Stomach (tissue), 9 donors: ENCODE data around the gene TMEM79. TPM values are rescaled to one million over a fixed set of nuclear protein-coding genes. Genes with fewer than 3 reads are reported as not detected.

Experiments
- DNase-seq, 2 donors: peaks; one replicate each; pipeline versions ENCODE4 v3.0.0 to v3.0.0-alpha.2; 2013 to 2019
- H3K27ac ChIP-seq, 5 donors: fragments of 200-600 bp in 4 of 5; sonication (generic) in 4 of 5; one replicate each; pipeline ENCODE4 v1.5.1; 2013 to 2019; ENCODE audit warnings: mild to moderate bottlenecking in 1 of 5, moderate library complexity in 1 of 5
- H3K27me3 ChIP-seq, 3 donors: fragments of 200-600 bp; sonication (generic); one replicate each; pipeline ENCODE4 v1.5.1; 2017 to 2019; ENCODE audit warnings: mixed run types in 1 of 3
- H3K36me3 ChIP-seq, 4 donors: fragments of 200-600 bp; sonication (generic); 1 replicate in 3 of 4; 2 replicates in 1 of 4; pipeline ENCODE4 v1.5.1; 2016 to 2019
- H3K4me1 ChIP-seq, 4 donors: fragments of 200-600 bp; sonication (generic); one replicate each; pipeline ENCODE4 v1.5.1; 2016 to 2019
- H3K4me3 ChIP-seq, 4 donors: fragments of 200-600 bp; sonication (generic) in 3 of 4; one replicate each; pipeline ENCODE4 v1.5.1; 2016 to 2019; ENCODE audit warnings: mild to moderate bottlenecking in 1 of 4
- H3K9me3 ChIP-seq, 4 donors: fragments of 200-600 bp; sonication (generic); one replicate each; pipeline ENCODE4 v1.5.1; 2016 to 2019
- CTCF ChIP-seq, 7 experiments: fragments of 450-650 bp in 4 of 7; fragments of 200-600 bp in 3 of 7; sonication (generic) in 3 of 7; IDR thresholded peaks; one replicate each; pipeline ENCODE4 v1.5.1; 2016 to 2019; ENCODE audit warnings: antibody characterized with exemption in 7 of 7, control low read depth in 2 of 7, mild to moderate bottlenecking in 1 of 7
- EP300 ChIP-seq: sonication (generic); formaldehyde crosslinking; IDR thresholded peaks from one replicate; pipeline ENCODE4 v1.6.1; 2017; ENCODE audit warnings: antibody characterized with exemption
- POLR2A ChIP-seq, 4 donors: fragments of 450-650 bp; IDR thresholded peaks; one replicate each; pipeline ENCODE4 v1.6.1; 2016; ENCODE audit warnings: antibody characterized with exemption in 4 of 4, control low read depth in 2 of 4, mild to moderate bottlenecking in 1 of 4, moderate library complexity in 1 of 4
- POLR2AphosphoS5 ChIP-seq, 3 donors: sonication (generic); formaldehyde crosslinking; IDR thresholded peaks; one replicate each; pipeline ENCODE4 v1.6.1; 2016; ENCODE audit warnings: antibody characterized with exemption in 3 of 3
- WGBS, 5 donors: extraction: QIAGEN DNeasy Blood & Tissue Kit in 3 of 5; methylation state at CpG; one replicate each; pipeline versions ENCODE4 v1.1.5 to v1.1.7; 2013 to 2018; 5-methylcytosine and 5-hydroxymethylcytosine counted together
- intact Hi-C: fragments of 100-400 bp; cut with DNase I; formaldehyde crosslinking; loops from one replicate; pipeline ENCODE4 v1.15.1; 2023; ENCODE audit warnings: low total_unique reads
- polyA plus RNA-seq, 3 donors: library from polyadenylated mRNA; stranded (reverse); fragments of 200-250 nt; gene quantifications; one replicate each; pipeline ENCODE4 v1.2.3, GENCODE V29; 2013
- total RNA-seq, 5 donors: library from RNA; depleted of rRNA; stranded (reverse); fragments of >200 nt; gene quantifications; one replicate each; pipeline versions ENCODE4 v1.1.0 to v1.2.3, GENCODE V29; 2014 to 2016
- donor health status: healthy with polysubstance abuse.
- donor health status: Bipolar disorder and iron deficiency.
- donor health status: healthy.

The TMEM79 gene
- total and polyA plus RNA-seq, 8 donors, result 1.1 to 24.9 (median 2.9) TPM; not detected in 1

GRCh38 chr1:156276532-156276931, 7.6 kb upstream of the TMEM79 start:
- Histone ChIP-seq H3K27ac (peak overlapping the region in 2 of 5 donors; percentile 20 to 32), H3K27me3 (no peaks in the 10 kb centered on the region), H3K36me3 (peaks cover 73 to 86% (median 77%) of the 10 kb centered on the region in 4 donors), H3K9me3 (no peaks in the 10 kb centered on the region), H3K4me3 (no peak overlapping the region), H3K4me1 (peaks cover 13 to 23% (median 18%) of the 10 kb centered on the region in 4 donors)
- DNase-seq, result no peak
- intact Hi-C loops, result no loop called here
- TF ChIP-seq POLR2AphosphoS5 (IDR thresholded peaks at IDR 0.05), result no peak
- no peak for TF ChIP-seq EP300
- TF ChIP-seq POLR2A (IDR thresholded peaks at IDR 0.05), result no peak
- TF ChIP-seq CTCF (IDR thresholded peaks at IDR 0.05), result no peak

GRCh38 chr1:156276966-156277381, 7.2 kb upstream of the TMEM79 start:
- H3K27ac ChIP-seq, result peak overlapping the region in 2 of 5 donors; percentile 20 to 32
- H3K4me3 ChIP-seq, result no peak overlapping the region
- intact Hi-C loops, result no loop called here
- peaks cover 69 to 82% (median 73%) of the 10 kb centered on the region in 4 donors for H3K36me3 ChIP-seq
- 70 to 89% (median 86%) methylated on average over 6 of the region's 6 CpGs for WGBS, 5 donors
- TF ChIP-seq CTCF (IDR thresholded peaks at IDR 0.05), result no peak
- no peak for TF ChIP-seq POLR2A (IDR thresholded peaks at IDR 0.05)
- no peak for TF ChIP-seq POLR2AphosphoS5 (IDR thresholded peaks at IDR 0.05)
- no peak for TF ChIP-seq EP300
- H3K4me1 ChIP-seq, result peaks cover 17 to 27% (median 22%) of the 10 kb centered on the region in 4 donors
- H3K9me3 ChIP-seq, result no peaks in the 10 kb centered on the region
- DNase-seq, result no peak
- H3K27me3 ChIP-seq, result no peaks in the 10 kb centered on the region

- no peak overlapping the region for H3K27ac ChIP-seq
- peaks cover 24 to 48% (median 42%) of the 10 kb centered on the region in 4 donors for H3K4me1 ChIP-seq
- H3K9me3 ChIP-seq, result no peaks in the 10 kb centered on the region
- H3K4me3 ChIP-seq, result no peak overlapping the region
- peaks cover 40 to 53% (median 44%) of the 10 kb centered on the region in 4 donors for H3K36me3 ChIP-seq
- H3K27me3 ChIP-seq, result no peaks in the 10 kb centered on the region
- intact Hi-C loops, result no loop called here
- DNase-seq, result no peak
- no peak for TF ChIP-seq POLR2A (IDR thresholded peaks at IDR 0.05)
- TF ChIP-seq POLR2AphosphoS5 (IDR thresholded peaks at IDR 0.05), result no peak
- no peak for TF ChIP-seq EP300
- TF ChIP-seq CTCF (IDR thresholded peaks at IDR 0.05), result no peak
- 79 to 93% (median 89%) methylated on average over 3 of the region's 3 CpGs for WGBS, 5 donors
Observed at GRCh38 chr1:156279837-156280236, 4.3 kb upstream of the TMEM79 start.

- Histone ChIP-seq H3K27me3 (no peaks in the 10 kb centered on the region), H3K4me1 (peaks cover 24 to 50% (median 47%) of the 10 kb centered on the region in 4 donors), H3K36me3 (peaks cover 27 to 46% (median 39%) of the 10 kb centered on the region in 4 donors), H3K27ac (peak overlapping the region in 3 of 5 donors; percentile 93 to 95 (median 94)), H3K4me3 (peak overlapping the region; percentile 76 to 97 (median 95)), H3K9me3 (no peaks in the 10 kb centered on the region)
- peak in 1 of 2 donors; percentile 46 for DNase-seq
- WGBS, 5 donors, result 10 to 26% (median 13%) methylated on average over 8 of the region's 8 CpGs
- intact Hi-C loops, result no loop called here
- TF ChIP-seq POLR2A (IDR thresholded peaks at IDR 0.05), result no peak
- no peak for TF ChIP-seq CTCF (IDR thresholded peaks at IDR 0.05)
- TF ChIP-seq POLR2AphosphoS5 (IDR thresholded peaks at IDR 0.05), result no peak
- no peak for TF ChIP-seq EP300
Observed at GRCh38 chr1:156281281-156281680, 2.8 kb upstream of the TMEM79 start.
